Measurements from ENCODE around the gene PIK3CA.
"Not testable (repeated sequence)": the region's sequence is repeated elsewhere in the genome, so short reads cannot be mapped to it uniquely, and the experiment has no call there.

PIK3CA gene

GRCh38 chr3:179147873-179148615, at the start of gene PIK3CA:
Gene PIK3CA (plus strand): TSS chr3:179148357. CDS start chr3:179198826, 50,469 bp downstream.
- DNase-seq (ENCODE audit: low read depth, low spot score): peak; percentile 97

DNA sequence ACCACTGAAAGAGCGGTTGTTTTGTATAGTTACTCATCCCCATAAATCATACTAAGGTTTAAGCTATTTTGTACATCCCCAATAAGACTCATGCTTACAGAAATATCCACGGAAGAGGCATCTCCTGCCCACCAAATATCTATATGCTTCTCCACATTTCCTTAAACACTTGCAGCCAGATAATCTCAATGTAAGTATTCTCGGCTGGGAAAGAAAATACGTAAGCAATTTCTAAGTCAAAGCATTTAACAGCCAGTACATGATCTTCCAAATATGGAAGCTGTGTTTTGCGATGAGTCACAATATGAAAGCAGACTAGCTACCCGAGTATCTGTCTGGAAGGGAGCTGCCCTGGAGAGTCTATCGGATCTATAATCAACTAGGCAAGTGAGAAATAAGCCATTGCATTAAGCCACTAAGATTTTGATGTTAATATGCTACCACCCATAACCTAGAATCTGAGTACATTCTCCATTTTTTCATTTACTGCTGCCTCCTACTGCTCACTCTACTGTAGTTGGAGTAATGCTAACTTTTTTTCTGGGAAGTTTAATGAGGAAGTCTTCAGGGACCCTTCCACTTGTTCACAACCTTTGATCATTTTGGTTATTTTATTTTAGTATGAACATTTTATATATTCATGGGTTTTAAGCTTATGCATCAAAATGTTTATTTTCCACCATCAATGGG, 49.6 kb upstream of the PIK3CA start:
- DNase-seq (ENCODE audit: low read depth, low spot score): no peak

DNA sequence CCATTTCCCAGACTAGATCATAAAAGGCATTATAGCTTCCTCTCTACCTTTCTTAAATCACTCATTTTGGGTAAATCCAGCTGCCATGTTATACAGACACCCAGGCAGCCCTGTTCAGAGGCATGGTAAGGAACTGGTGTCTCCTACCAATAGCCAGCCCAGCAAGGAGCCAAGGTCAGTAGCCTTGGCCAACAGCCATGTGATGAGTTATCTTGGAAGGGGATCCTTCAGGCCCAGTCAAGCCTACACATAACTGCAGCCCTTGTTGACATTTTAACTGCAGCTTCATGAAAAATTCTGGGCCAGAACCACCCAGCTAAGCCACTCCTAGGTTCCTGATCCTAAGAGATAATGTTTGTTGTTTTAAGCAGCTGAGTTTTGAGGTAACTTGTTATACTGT, 47.5 kb upstream of the PIK3CA start:
- DNase-seq (ENCODE audit: low read depth, low spot score): no peak

DNA sequence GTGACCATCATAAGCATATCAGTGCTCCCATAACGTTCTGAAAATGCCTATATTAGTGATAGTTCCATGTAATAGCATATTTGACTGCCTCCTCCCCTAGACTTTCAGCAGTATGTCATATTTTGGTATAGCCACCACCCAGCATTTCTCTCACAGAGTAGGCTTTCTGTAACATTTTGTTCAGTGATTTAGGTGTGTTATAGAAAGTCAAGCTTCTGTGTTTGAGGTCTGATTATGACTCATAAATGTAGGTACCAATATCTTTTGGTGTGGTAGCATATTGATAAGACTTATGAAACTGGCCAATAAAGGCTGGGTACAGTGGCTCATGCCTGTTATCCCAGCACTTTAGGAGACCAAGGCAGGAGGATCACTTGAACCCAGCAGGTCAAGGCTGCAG, 42.3 kb upstream of the PIK3CA start:
- DNase-seq (ENCODE audit: low read depth, low spot score): no peak

DNA sequence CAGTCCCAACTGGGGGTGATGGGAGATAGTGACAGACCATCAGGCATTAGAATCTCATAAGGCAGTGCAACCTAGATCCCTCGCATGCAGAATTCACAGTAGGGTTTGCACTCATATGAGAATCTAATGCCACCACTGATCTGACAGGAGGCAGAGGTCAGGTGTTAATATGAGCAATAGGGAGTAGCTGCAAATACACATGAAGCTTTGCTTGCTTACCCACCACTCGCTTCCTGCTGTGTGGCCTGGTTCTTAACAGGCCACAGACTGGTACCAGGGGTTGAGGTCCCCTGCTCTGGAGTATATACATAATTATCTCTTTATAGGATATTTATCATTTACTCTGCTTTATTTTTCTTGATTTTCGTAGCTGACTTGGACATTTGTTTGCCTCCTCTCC, 40.5 kb upstream of the PIK3CA start:
- DNase-seq (ENCODE audit: low read depth, low spot score): no peak

- no peak for DNase-seq (ENCODE audit: low read depth, low spot score)
Observed at GRCh38 chr3:179108086-179108485, 40.1 kb upstream of the PIK3CA start.

DNA sequence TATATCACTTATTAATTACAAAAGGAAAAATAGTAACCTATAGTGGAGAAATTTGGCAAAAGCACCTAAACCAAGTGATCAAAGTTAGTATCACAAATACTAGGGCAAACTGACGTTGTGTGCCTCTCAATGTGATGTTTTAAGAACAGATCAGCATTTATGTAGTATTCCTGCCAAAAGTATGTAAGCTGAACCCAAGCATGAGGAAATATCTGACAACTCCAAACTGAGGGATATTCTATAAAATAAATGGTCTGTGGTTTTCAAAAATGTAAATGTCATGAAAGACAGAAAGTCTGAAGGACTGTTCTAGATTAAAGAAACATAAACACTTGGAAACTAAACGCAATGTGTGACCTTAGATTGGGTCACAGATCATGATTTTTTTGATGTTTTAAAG, 34.3 kb upstream of the PIK3CA start:
- DNase-seq (ENCODE audit: low read depth, low spot score): no peak

DNA sequence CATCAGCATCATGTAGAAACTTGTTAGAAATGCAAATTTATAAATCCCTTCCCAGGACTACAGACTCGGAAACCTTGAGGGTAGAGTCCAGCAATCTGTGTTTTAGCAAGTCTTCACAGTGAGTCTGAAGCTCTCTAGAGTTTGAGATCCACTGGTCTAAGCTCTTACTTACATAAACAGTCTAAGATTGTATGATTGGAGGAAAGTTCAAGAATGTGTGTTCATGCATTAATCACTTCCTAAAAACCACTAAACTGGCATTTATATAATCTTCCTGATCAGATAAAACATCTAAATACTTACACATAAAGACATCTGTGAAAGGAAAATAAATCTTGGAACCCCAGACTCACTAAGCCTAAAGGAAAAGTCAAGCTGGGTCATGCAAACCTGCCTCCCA, 32.7 kb upstream of the PIK3CA start:
- DNase-seq (ENCODE audit: low read depth, low spot score): not testable (repeated sequence)

GRCh38 chr3:179116816-179117215, 31.3 kb upstream of the PIK3CA start:
- DNase-seq (ENCODE audit: low read depth, low spot score): no peak

DNA sequence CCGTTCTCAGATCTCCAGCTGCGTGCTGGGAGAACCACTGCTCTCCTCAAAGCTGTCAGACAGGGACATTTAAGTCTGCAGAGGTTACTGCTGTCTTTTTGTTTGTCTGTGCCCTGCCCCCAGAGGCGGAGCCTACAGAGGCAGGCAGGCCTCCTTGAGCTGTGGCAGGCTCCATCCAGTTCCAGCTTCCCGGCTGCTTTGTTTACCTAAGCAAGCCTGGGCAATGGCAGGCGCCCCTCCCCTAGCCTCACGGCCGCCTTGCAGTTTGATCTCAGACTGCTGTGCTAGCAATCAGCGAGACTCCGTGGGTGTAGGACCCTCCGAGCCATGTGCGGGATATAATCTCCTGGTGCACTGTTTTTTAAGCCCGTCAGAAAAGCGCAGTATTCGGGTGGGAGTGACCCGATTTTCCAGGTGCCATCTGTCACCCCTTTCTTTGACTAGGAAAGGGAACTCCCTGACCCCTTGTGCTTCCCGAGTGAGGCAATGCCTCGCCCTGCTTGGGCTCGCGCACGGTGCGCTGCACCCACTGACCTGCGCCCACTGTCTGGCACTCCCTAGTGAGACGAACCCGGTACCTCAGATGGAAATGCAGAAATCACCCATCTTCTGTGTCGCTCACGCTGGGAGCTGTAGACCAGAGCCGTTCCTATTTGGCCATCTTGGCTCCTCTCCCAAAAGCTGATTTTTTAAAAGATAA, 15.8 kb upstream of the PIK3CA start:
- peak; percentile 61 for DNase-seq (ENCODE audit: low read depth, low spot score)

GRCh38 chr3:179133575-179133974, 14.6 kb upstream of the PIK3CA start:
- no peak for DNase-seq (ENCODE audit: low read depth, low spot score)

DNA sequence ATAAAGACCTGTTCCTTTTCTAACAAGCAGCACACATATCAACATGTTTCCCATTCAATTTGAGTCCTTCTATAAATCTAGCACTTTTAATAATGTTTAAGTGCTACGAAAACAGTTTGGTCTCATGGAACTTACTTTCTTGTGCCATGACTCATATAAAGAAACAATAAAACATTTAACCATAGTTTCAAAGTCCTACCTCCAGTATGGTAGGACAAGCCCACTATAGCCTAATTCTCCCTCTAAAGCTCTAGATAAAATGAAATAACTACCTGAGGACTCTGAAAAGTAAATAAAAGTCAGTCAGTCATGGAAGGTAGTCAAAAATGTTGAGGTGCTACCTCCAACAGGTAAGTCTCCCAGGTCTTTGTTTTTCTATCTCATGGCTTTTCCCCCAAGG, 12.0 kb upstream of the PIK3CA start:
- no peak for DNase-seq (ENCODE audit: low read depth, low spot score)

- no peak for DNase-seq (ENCODE audit: low read depth, low spot score)
Observed at GRCh38 chr3:179141890-179142289, 6.3 kb upstream of the PIK3CA start.

DNA sequence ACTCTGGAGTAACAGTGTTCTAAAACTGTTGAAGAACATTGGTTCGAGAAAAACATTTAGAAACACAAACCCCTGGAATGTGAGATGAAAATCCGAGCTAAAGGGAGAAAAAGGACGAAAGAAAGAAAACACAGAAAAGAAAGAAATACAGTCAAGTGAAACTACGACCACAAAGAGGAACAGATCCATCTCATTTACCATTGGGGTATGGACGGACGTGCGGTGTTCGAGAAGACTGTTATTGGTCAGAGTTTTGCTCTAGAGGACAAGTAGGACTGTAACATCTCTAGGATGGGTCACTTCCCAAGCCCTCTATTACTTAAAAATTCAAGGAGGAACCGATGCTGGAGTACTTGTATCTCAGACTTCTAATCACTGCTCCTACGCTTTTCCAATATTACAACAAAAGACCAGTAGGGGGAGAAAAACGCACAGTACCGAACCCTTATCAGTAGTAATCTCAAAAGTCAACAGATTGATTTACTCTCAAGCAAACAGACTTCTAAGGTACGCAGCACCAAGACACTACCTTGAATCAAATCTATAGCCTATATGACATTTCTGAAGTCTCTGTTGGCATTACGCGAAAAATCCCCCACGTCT, 1.1 kb upstream of the PIK3CA start:
- DNase-seq (ENCODE audit: low read depth, low spot score): peak; percentile 65

DNA sequence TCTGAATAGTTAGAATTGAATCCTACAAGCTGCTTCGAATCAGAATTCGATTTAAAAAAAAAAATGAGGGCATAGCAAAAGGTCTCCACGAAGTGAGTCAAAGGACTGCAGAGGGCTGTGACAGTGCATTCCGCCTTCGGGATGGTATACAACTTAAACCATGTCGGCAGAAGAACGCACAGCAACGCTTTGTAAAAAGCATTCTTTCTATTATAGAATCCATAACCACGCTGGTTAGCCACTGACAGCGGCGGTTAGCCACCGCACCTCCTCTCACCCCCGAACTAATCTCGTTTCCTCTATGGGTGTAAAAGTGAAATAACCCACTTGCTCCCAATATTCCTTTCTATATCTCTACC, 664 bp upstream of the PIK3CA start:
- DNase-seq (ENCODE audit: low read depth, low spot score): no peak

GRCh38 chr3:179148616-179149405, 654 bp downstream of the PIK3CA start:
- peak; percentile 67 for DNase-seq (ENCODE audit: low read depth, low spot score)

DNA sequence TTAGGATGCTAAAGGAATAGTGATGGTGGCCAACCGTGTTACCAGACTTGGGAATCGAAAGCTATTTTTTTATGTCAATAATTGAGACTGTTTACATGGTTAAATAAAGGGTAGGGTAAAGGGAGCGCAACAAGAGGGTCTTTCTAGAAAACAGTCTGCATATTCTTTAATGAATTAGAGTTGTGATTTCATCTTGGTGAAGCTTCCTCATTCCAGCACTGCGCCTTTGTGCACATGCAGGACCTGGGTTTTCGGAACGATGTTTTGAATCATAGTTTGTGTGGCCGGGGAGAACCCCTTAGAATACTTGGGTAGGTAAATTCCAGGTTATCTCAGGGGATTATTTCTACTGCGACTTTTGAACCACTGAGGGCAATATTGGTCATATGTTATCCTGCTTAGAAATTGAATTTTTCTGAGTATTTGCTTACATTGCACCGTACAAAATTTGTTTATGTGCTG, 1.3 kb downstream of the PIK3CA start:
- no peak for DNase-seq (ENCODE audit: low read depth, low spot score)

DNA sequence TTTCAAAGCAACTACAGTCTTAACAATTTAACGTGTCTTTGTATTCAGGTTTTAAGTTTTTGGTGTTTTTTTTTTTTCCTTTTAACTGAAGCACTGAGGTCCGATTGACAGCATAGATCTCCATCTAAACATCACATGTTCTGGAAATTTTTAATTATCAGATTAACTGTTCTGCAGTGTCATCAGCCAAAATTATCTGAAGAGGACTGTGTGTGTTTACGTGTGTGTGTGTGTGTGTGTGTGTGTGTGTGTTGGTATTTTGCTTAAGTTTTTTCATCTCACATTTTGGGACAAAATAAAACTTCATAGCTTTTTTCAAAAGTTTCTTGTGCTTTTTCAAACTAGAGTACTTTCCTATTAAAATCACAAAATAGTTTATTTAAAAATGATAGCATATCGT, 1.8 kb downstream of the PIK3CA start:
- no peak for DNase-seq (ENCODE audit: low read depth, low spot score)

- DNase-seq (ENCODE audit: low read depth, low spot score): no peak
Observed at GRCh38 chr3:179150610-179151009, 2.5 kb downstream of the PIK3CA start.

GRCh38 chr3:179151474-179151873, 3.3 kb downstream of the PIK3CA start:
- DNase-seq (ENCODE audit: low read depth, low spot score): no peak

DNA sequence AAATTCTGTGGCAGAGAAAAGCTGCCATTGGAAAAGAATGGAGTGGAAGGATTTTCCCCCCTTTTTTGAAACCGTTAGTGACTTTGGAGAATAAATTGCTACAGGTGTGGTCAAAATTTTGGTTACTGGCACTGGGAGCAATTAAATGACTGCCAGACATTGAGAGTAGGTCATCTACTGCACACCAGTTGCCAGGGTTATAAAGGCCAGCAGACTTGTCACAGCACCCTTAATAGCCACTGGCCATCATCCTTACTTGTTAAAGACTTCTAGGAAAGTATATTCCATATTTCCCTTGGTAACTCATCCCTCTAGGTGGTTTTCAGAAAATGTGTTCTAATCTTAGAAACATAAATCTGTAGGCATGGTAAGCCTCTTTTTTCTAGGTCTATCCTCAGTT, 8.0 kb downstream of the PIK3CA start:
- DNase-seq (ENCODE audit: low read depth, low spot score): no peak

Data from ELF-1 (cell line).